H1 (cell line): ENCODE results near the gene INTS1. TPM values are rescaled to one million over a fixed set of nuclear protein-coding genes. Genes with fewer than 3 reads are reported as not detected.

Experiments used
- CTCF ChIA-PET: fragments of 300-600 bp; sonication (Branson Sonifier 250); formaldehyde crosslinking; loops from one replicate; lab custom pipeline; 2021; ENCODE audit not compliant: partially characterized antibody; lab: Charles Lee
- POLR2A ChIA-PET: fragments of 300-600 bp; sonication (Branson Sonifier 250); formaldehyde crosslinking; loops from one replicate; lab custom pipeline; 2021; ENCODE audit warnings: inconsistent platforms; ENCODE audit not compliant: partially characterized antibody; lab: Charles Lee
- DNase-seq, 2 experiments: peaks; one replicate each; pipeline versions ENCODE4 v3.0.0 to v3.0.0-alpha.2; 2010 to 2022; ENCODE audit warnings: low spot score in 2 of 2, low read depth in 1 of 2, mixed read lengths in 1 of 2
- FAIRE-seq: peaks from 2 replicates; lab custom pipeline; 2011; peaks lifted over from hg19 to GRCh38; lab: Jason Lieb, UNC
- H2AFZ ChIP-seq: 2 replicates; pipeline ENCODE4 v1.8.1; 2012; ENCODE audit warnings: low read length, inconsistent platforms
- H2AK5ac ChIP-seq: 2 replicates; pipeline ENCODE4 v1.6.1; 2013; ENCODE audit warnings: low read depth, low read length
- H2BK120ac ChIP-seq: replicated peaks from 2 replicates; pipeline ENCODE3; 2013; ENCODE audit warnings: low read depth, low read length, inconsistent platforms
- H2BK12ac ChIP-seq: 2 replicates; pipeline ENCODE4 v1.6.1; 2013; ENCODE audit warnings: low read depth, low read length
- H2BK15ac ChIP-seq: 2 replicates; pipeline ENCODE4 v1.6.1; 2013; ENCODE audit warnings: low read length
- H2BK20ac ChIP-seq: 2 replicates; pipeline ENCODE4 v1.6.1; 2013; ENCODE audit warnings: low read length
- H2BK5ac ChIP-seq: 2 replicates; pipeline ENCODE4 v1.6.1; 2013; ENCODE audit warnings: low read depth, low read length
- H3K14ac ChIP-seq: 2 replicates; pipeline ENCODE4 v1.6.1; 2013; ENCODE audit warnings: inconsistent platforms; ENCODE audit not compliant: insufficient read length
- H3K18ac ChIP-seq: 2 replicates; pipeline ENCODE4 v1.6.1; 2013; ENCODE audit warnings: low read length; ENCODE audit errors: extremely low read depth
- H3K23ac ChIP-seq: 2 replicates; pipeline ENCODE4 v1.6.1; 2013; ENCODE audit warnings: inconsistent platforms; ENCODE audit not compliant: insufficient read length
- H3K23me2 ChIP-seq: 2 replicates; pipeline ENCODE4 v1.6.1; 2013; ENCODE audit warnings: low read depth, low read length
- H3K27ac ChIP-seq: 2 replicates; pipeline ENCODE4 v1.6.1; 2011; ENCODE audit warnings: low read depth, low read length, inconsistent platforms
- H3K27me3 ChIP-seq, 4 experiments: replicated peaks in 1 of 4; 1 replicate in 1 of 4; 2 replicates in 3 of 4; pipeline versions ENCODE4 v1.6.1 to v1.8.1; 2011 to 2013; ENCODE audit warnings: low read length in 3 of 4, mild to moderate bottlenecking in 3 of 4, inconsistent platforms in 2 of 4, mixed read lengths in 2 of 4, moderate library complexity in 1 of 4; ENCODE audit not compliant: control insufficient read depth in 3 of 4, insufficient read depth in 3 of 4; ENCODE audit errors: extremely low read depth in 1 of 4
- H3K36me3 ChIP-seq, 4 experiments: 2 replicates each; pipeline versions ENCODE4 v1.6.1 to v1.8.1; 2011 to 2013; ENCODE audit warnings: mild to moderate bottlenecking in 4 of 4, low read length in 3 of 4, moderate library complexity in 2 of 4, control low read depth in 1 of 4, inconsistent platforms in 1 of 4; ENCODE audit not compliant: insufficient read depth in 4 of 4, control insufficient read depth in 2 of 4
- H3K4ac ChIP-seq: replicated peaks from 2 replicates; pipeline ENCODE3; 2013; ENCODE audit warnings: low read length, low read depth, mixed read lengths, inconsistent platforms; ENCODE audit not compliant: insufficient read length
- H3K4me1 ChIP-seq, 4 experiments: replicated peaks in 1 of 4; 1 replicate in 1 of 4; 2 replicates in 3 of 4; pipeline versions ENCODE4 v1.6.1 to v1.8.1; 2011 to 2013; ENCODE audit warnings: low read length in 3 of 4, inconsistent platforms in 2 of 4, mixed read lengths in 1 of 4; ENCODE audit not compliant: insufficient read depth in 4 of 4, control insufficient read depth in 3 of 4
- H3K4me2 ChIP-seq, 2 experiments: 2 replicates each; pipeline versions ENCODE4 v1.6.1 to v1.8.1; 2011 to 2013; ENCODE audit warnings: low read depth in 2 of 2, low read length in 2 of 2, control low read depth in 1 of 2, inconsistent platforms in 1 of 2, mild to moderate bottlenecking in 1 of 2; ENCODE audit not compliant: insufficient read depth in 1 of 2
- H3K4me3 ChIP-seq, 4 experiments: fragments of 200-600, 300-600 bp in 1 of 4; sonication (generic), shearing (Covaris generic), sonication (Bioruptor Twin) in 1 of 4; 2 replicates each; pipeline versions ENCODE4 v1.5.1 to v1.8.1; 2011 to 2016; ENCODE audit warnings: low read length in 4 of 4, low read depth in 3 of 4, control low read depth in 2 of 4, inconsistent platforms in 2 of 4, mild to moderate bottlenecking in 2 of 4, mixed read lengths in 1 of 4, moderate library complexity in 1 of 4; ENCODE audit not compliant: insufficient read depth in 2 of 4; ENCODE audit errors: extremely low read depth in 1 of 4
- H3K56ac ChIP-seq: replicated peaks from 2 replicates; pipeline ENCODE3; 2013; ENCODE audit warnings: low read depth, mild to moderate bottlenecking, mixed read lengths, low read length, inconsistent platforms; ENCODE audit not compliant: insufficient read length
- H3K79me1 ChIP-seq: 2 replicates; pipeline ENCODE4 v1.6.1; 2013; ENCODE audit warnings: low read depth, low read length, control low read depth
- H3K79me2 ChIP-seq, 2 experiments: 2 replicates each; pipeline versions ENCODE4 v1.6.1 to v1.8.1; 2012 to 2013; ENCODE audit warnings: low read length in 2 of 2, mild to moderate bottlenecking in 2 of 2, inconsistent platforms in 1 of 2; ENCODE audit not compliant: insufficient read depth in 2 of 2, control insufficient read depth in 1 of 2
- H3K9ac ChIP-seq, 4 experiments: replicated peaks in 1 of 4; 1 replicate in 1 of 4; 2 replicates in 3 of 4; pipeline versions ENCODE4 v1.6.1 to v1.8.1; 2011 to 2013; ENCODE audit warnings: low read depth in 3 of 4, low read length in 3 of 4, control low read depth in 2 of 4, mild to moderate bottlenecking in 2 of 4, moderate library complexity in 2 of 4, inconsistent platforms in 1 of 4; ENCODE audit errors: extremely low read depth in 1 of 4
- H3K9me3 ChIP-seq, 2 experiments: 2 replicates each; pipeline versions ENCODE4 v1.6.1 to v1.8.1; 2012 to 2013; ENCODE audit warnings: mild to moderate bottlenecking in 2 of 2, moderate library complexity in 2 of 2, control low read depth in 1 of 2, inconsistent platforms in 1 of 2, low read depth in 1 of 2, low read length in 1 of 2, mixed read lengths in 1 of 2; ENCODE audit not compliant: insufficient read depth in 2 of 2
- H4K20me1 ChIP-seq, 2 experiments: replicated peaks in 1 of 2; 2 replicates each; pipeline versions ENCODE3 to v1.8.1; 2011 to 2013; ENCODE audit warnings: inconsistent platforms in 2 of 2, low read length in 2 of 2, mild to moderate bottlenecking in 1 of 2; ENCODE audit not compliant: insufficient read depth in 2 of 2, control insufficient read depth in 1 of 2
- H4K5ac ChIP-seq: 2 replicates; pipeline ENCODE4 v1.6.1; 2013; ENCODE audit warnings: low read length, low read depth, mixed read lengths, inconsistent platforms; ENCODE audit not compliant: insufficient read length
- H4K8ac ChIP-seq: 2 replicates; pipeline ENCODE4 v1.8.0; 2013; ENCODE audit warnings: mild to moderate bottlenecking, moderate library complexity, low read length, inconsistent platforms; ENCODE audit not compliant: insufficient read depth; ENCODE audit errors: extremely low read depth
- H4K91ac ChIP-seq: replicated peaks from 2 replicates; pipeline ENCODE3; 2013; ENCODE audit warnings: low read length, mixed read lengths, inconsistent platforms; ENCODE audit not compliant: insufficient read length
- BRCA1 ChIP-seq: IDR thresholded peaks from 2 replicates; pipeline ENCODE4 v1.6.1; 2012; ENCODE audit warnings: low read depth, low read length, improper control_type of control experiment
- EGR1 ChIP-seq: IDR thresholded peaks from 2 replicates; pipeline ENCODE4 v1.6.1; 2011; ENCODE audit warnings: low read depth, low read length, borderline replicate concordance
- JUN ChIP-seq: IDR thresholded peaks from 2 replicates; pipeline ENCODE4 v1.6.1; 2011; ENCODE audit warnings: low read depth, mild to moderate bottlenecking, improper control_type of control experiment, low read length
- KDM4A ChIP-seq: IDR thresholded peaks from one replicate; pipeline ENCODE4 v1.7.1; 2012; ENCODE audit warnings: low read depth, mild to moderate bottlenecking, moderate library complexity, low read length, inconsistent platforms; ENCODE audit not compliant: severe bottlenecking
- MAFK ChIP-seq: IDR thresholded peaks from 2 replicates; pipeline ENCODE4 v1.6.1; 2012; ENCODE audit warnings: low read depth, mild to moderate bottlenecking, improper control_type of control experiment, low read length
- SP4 ChIP-seq: IDR thresholded peaks from 2 replicates; pipeline ENCODE4 v1.6.1; 2012; ENCODE audit warnings: low read length, inconsistent platforms
- SRF ChIP-seq: IDR thresholded peaks from 2 replicates; pipeline ENCODE4 v1.6.1; 2011; ENCODE audit warnings: mild to moderate bottlenecking, low read depth, low read length, moderate library complexity
- SUZ12 ChIP-seq: fragments of 200-600 bp; sonication (generic); IDR thresholded peaks from 2 replicates; pipeline ENCODE4 v1.6.1; 2012; ENCODE audit warnings: mild to moderate bottlenecking, inconsistent platforms, low read length, moderate library complexity, mixed read lengths
- TAF7 ChIP-seq: optimal IDR thresholded peaks from 2 replicates; pipeline ENCODE3; 2011; ENCODE audit warnings: low read depth, mild to moderate bottlenecking, inconsistent platforms, low read length, moderate library complexity, borderline replicate concordance
- TCF12 ChIP-seq: IDR thresholded peaks from 2 replicates; pipeline ENCODE4 v1.6.1; 2011; ENCODE audit warnings: low read depth, mild to moderate bottlenecking, low read length
- YY1 ChIP-seq: IDR thresholded peaks from 2 replicates; pipeline ENCODE4 v1.6.1; 2011; ENCODE audit warnings: low read depth, mild to moderate bottlenecking, low read length
- WGBS, 2 experiments: shearing (Covaris generic) in 1 of 2; methylation state at CpG; one replicate each; pipeline versions ENCODE4 v1.1.6 to v1.1.7; 2013 to 2015; ENCODE audit warnings: low lambda C conversion rate in 2 of 2, mixed read lengths in 2 of 2, inconsistent platforms in 1 of 2, low coverage in 1 of 2, missing lambda C conversion rate in 1 of 2; ENCODE audit not compliant: insufficient replicate concordance in 2 of 2, insufficient coverage in 1 of 2, insufficient read length in 1 of 2; ENCODE audit errors: extremely low coverage in 1 of 2, missing lambda C conversion rate in 1 of 2; 5-methylcytosine and 5-hydroxymethylcytosine counted together
- polyA plus RNA-seq, 7 experiments: library from polyadenylated mRNA; depleted of rRNA in 3 of 7; stranded (reverse) in 5 of 7; unstranded in 2 of 7; fragments of >200 nt in 5 of 7; fragments of 200-250 nt in 2 of 7; gene quantifications; 1 replicate in 5 of 7; 2 replicates in 1 of 7; 4 replicates in 1 of 7; pipeline versions ENCODE4 v1.2.1 to v1.2.3, GENCODE V29; 2011 to 2013; ENCODE audit warnings: missing spikeins in 2 of 7, mixed read lengths in 2 of 7
- total RNA-seq: library from RNA; stranded (reverse); fragmentation: NEBNext Ultra II Directional; extraction: Animal tissue kit (Norgen Biotek cat#: 25700); gene quantifications from 2 replicates; pipeline ENCODE4 v1.2.1, GENCODE V29; 2021
- TF ChIP-seq, protein P1 (sequence below): IDR thresholded peaks from 2 replicates; pipeline ENCODE4 v1.6.1; 2012; ENCODE audit warnings: inconsistent platforms

The INTS1 gene
- total and polyA plus RNA-seq, 2 of the 8 experiments (the other 6 are each of a cell fraction or from before 2014, with no cell fraction given): 76.9 to 104 TPM

DNA sequence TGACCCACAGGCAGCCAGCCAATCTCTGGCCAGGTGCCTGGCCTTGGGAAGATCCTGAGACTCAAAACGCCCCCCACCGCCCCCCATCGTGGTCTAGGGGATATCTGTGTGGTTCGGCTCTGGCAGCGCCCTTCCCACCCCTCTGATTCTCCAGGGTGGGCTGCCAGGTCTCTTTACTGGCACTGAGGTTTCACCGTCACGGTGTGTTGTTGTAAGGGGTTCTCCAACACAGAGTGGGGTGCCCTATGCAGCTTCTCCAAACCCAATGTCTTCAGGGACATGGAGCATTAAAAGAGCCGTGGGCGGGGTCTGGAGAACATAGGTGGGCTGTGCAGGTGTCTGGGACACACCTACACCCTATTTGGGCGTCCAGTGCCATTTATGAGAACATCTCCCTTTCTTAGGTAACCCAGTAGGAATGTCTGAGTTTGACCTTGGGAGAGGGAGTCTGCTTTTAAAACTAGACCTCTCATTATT is 27.8 kb upstream of the INTS1 start:
- H3K79me2 ChIP-seq: peaks cover 0 to 56% of the 10 kb centered on the region in 2 experiments; a peak in 3 of 4 replicates
- CTCF ChIA-PET: interaction anchor here (0.6 to 1.6 kb wide), 5 partner anchors 21 to 29 kb away, joined by 3 to 5 read pairs (median 3); no protein-coding TSS in a partner anchor
- FAIRE-seq: no peak

More for the DNA sequence above, 27.8 kb upstream of the INTS1 start:
- Histone ChIP-seq H3K4me1 (peaks cover 13 to 38% (median 26%) of the 10 kb centered on the region in 4 experiments), H3K4me3 (peak overlapping the region; percentile 32 to 66 (median 48); a peak in 7 of 8 replicates), H2AFZ (no peak overlapping the region), H2BK20ac (no peak overlapping the region), H3K79me1 (peaks cover 17% of the 10 kb centered on the region), H4K20me1 (peaks cover 13 to 14% of the 10 kb centered on the region in 2 experiments), H2AK5ac (0 out of 2 replicates have a peak overlapping the region, but pooled peaks have one; percentile 66), H3K56ac (no peak overlapping the region), H3K27me3 (no peaks in the 10 kb centered on the region; a peak in 2 of 7 replicates), H4K5ac (no peak overlapping the region), H3K4me2 (peak overlapping the region; percentile 80 to 83), H3K23me2 (peaks cover 6% of the 10 kb centered on the region; the same call in 1 of the 2 replicates), H3K4ac (no peak overlapping the region), H3K36me3 (no peaks in the 10 kb centered on the region), H3K23ac (no peak overlapping the region), H3K27ac (no peak overlapping the region), H4K91ac (no peak overlapping the region), H2BK120ac (no peak overlapping the region), H2BK5ac (no peak overlapping the region), H3K9ac (no peak overlapping the region), H2BK12ac (0 out of 2 replicates have a peak overlapping the region, but pooled peaks have one; percentile 17), H3K9me3 (no peaks in the 10 kb centered on the region), H3K14ac (no peak overlapping the region), H4K8ac (0 out of 2 replicates have a peak overlapping the region, but pooled peaks have one; percentile 4), H2BK15ac (no peak overlapping the region), H3K18ac (no peak overlapping the region)
- no peak for TF ChIP-seq TCF12
- TF ChIP-seq, protein P1, sequence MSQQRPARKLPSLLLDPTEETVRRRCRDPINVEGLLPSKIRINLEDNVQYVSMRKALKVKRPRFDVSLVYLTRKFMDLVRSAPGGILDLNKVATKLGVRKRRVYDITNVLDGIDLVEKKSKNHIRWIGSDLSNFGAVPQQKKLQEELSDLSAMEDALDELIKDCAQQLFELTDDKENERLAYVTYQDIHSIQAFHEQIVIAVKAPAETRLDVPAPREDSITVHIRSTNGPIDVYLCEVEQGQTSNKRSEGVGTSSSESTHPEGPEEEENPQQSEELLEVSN: no peak
- no peak for TF ChIP-seq TAF7
- TF ChIP-seq YY1: no peak
- no peak for TF ChIP-seq MAFK
- no peak for TF ChIP-seq SRF
- no peak for TF ChIP-seq EGR1
- no peak for TF ChIP-seq SP4
- no peak for TF ChIP-seq KDM4A
- TF ChIP-seq JUN: no peak
- no peak for TF ChIP-seq SUZ12
- TF ChIP-seq BRCA1: no peak
- WGBS, 2 experiments: 78% methylated on average over 9 of the region's 10 CpGs; no CpG with 5 or more reads in 1 of the 2 experiments
- DNase-seq: no peak
- POLR2A ChIA-PET: interaction anchor here (0.6 to 4.9 kb wide), 3 partner anchors 8 to 24 kb away, joined by 3 to 26 read pairs (median 5); partner anchors contain the start of gene TMEM184A
